Neuronal stem cell (in vitro differentiated cells): ENCODE data around the gene NAT10. TPM values are rescaled to one million over a fixed set of nuclear protein-coding genes. Genes with fewer than 3 reads are reported as not detected.

Experiments used
- DNase-seq: peaks from one replicate; pipeline ENCODE4 v3.0.0-alpha.2; 2013; ENCODE audit warnings: low spot score
- H2AFZ ChIP-seq: one replicate; pipeline ENCODE4 v1.6.1; 2013; ENCODE audit warnings: mild to moderate bottlenecking, low read length, inconsistent platforms
- H2AK5ac ChIP-seq: 2 replicates; pipeline ENCODE4 v1.6.1; 2013; ENCODE audit warnings: low read depth, mild to moderate bottlenecking, inconsistent platforms, low read length, moderate library complexity, mixed read lengths
- H2BK120ac ChIP-seq: 2 replicates; pipeline ENCODE4 v1.6.1; 2013; ENCODE audit warnings: low read depth, mild to moderate bottlenecking, inconsistent platforms, low read length, moderate library complexity, mixed read lengths
- H2BK12ac ChIP-seq: one replicate; pipeline ENCODE4 v1.6.1; 2013; ENCODE audit warnings: low read length, inconsistent platforms
- H2BK15ac ChIP-seq: 2 replicates; pipeline ENCODE4 v1.6.1; 2013; ENCODE audit warnings: mild to moderate bottlenecking, low read length, inconsistent platforms, mixed read lengths
- H2BK5ac ChIP-seq: one replicate; pipeline ENCODE4 v1.6.1; 2013; ENCODE audit warnings: inconsistent platforms, mild to moderate bottlenecking, low read length, moderate library complexity
- H3K14ac ChIP-seq: one replicate; pipeline ENCODE4 v1.6.1; 2013; ENCODE audit warnings: low read length, inconsistent platforms
- H3K18ac ChIP-seq: 2 replicates; pipeline ENCODE4 v1.6.1; 2013; ENCODE audit warnings: low read length, inconsistent platforms
- H3K23ac ChIP-seq: 2 replicates; pipeline ENCODE4 v1.6.1; 2013; ENCODE audit warnings: low read depth, mild to moderate bottlenecking, mixed read lengths, low read length, inconsistent platforms; ENCODE audit not compliant: poor library complexity
- H3K27ac ChIP-seq: replicated peaks from 3 replicates; pipeline ENCODE4 v1.5.1; 2013; ENCODE audit warnings: low read length, inconsistent platforms
- H3K27me3 ChIP-seq, 3 experiments: 2 replicates each; pipeline ENCODE4 v1.6.1; 2013; ENCODE audit warnings: low read length in 3 of 3, mild to moderate bottlenecking in 2 of 3, inconsistent platforms in 1 of 3, low read depth in 1 of 3, mixed read lengths in 1 of 3, moderate library complexity in 1 of 3; ENCODE audit not compliant: control insufficient read depth in 3 of 3, insufficient read depth in 3 of 3
- H3K36me3 ChIP-seq, 2 donors: replicated peaks in 1 of 2; 2 replicates each; pipeline ENCODE4 v1.6.1; 2013; ENCODE audit warnings: low read length in 2 of 2; ENCODE audit not compliant: control insufficient read depth in 2 of 2, insufficient read depth in 2 of 2
- H3K4ac ChIP-seq: 2 replicates; pipeline ENCODE4 v1.6.1; 2013; ENCODE audit warnings: inconsistent platforms, mild to moderate bottlenecking, low read length, moderate library complexity
- H3K4me1 ChIP-seq, 2 donors: 1 replicate in 1 of 2; 2 replicates in 1 of 2; pipeline ENCODE4 v1.6.1; 2013; ENCODE audit warnings: low read length in 2 of 2, low read depth in 1 of 2; ENCODE audit not compliant: control insufficient read depth in 2 of 2, insufficient read depth in 1 of 2
- H3K4me2 ChIP-seq: one replicate; pipeline ENCODE4 v1.6.1; 2013; ENCODE audit warnings: mild to moderate bottlenecking, low read length, inconsistent platforms; ENCODE audit not compliant: insufficient read depth, poor library complexity, severe bottlenecking
- H3K4me3 ChIP-seq, 2 donors: 2 replicates each; pipeline ENCODE4 v1.5.1; 2013; ENCODE audit warnings: low read length in 2 of 2, mild to moderate bottlenecking in 2 of 2, inconsistent platforms in 1 of 2, moderate library complexity in 1 of 2
- H3K79me1 ChIP-seq: one replicate; pipeline ENCODE4 v1.6.1; 2013; ENCODE audit warnings: low read depth, mild to moderate bottlenecking, inconsistent platforms, low read length, moderate library complexity
- H3K9ac ChIP-seq: one replicate; pipeline ENCODE4 v1.6.1; 2013; ENCODE audit warnings: mild to moderate bottlenecking, low read depth, low read length, inconsistent platforms; ENCODE audit not compliant: poor library complexity
- H3K9me3 ChIP-seq, 2 donors: replicated peaks in 1 of 2; 2 replicates each; pipeline versions ENCODE3 to v1.6.1; 2013; ENCODE audit warnings: low read length in 2 of 2, mild to moderate bottlenecking in 2 of 2, inconsistent platforms in 1 of 2, low read depth in 1 of 2, mixed read lengths in 1 of 2, moderate library complexity in 1 of 2; ENCODE audit not compliant: control insufficient read depth in 2 of 2, insufficient read depth in 1 of 2
- H4K8ac ChIP-seq: one replicate; pipeline ENCODE4 v1.6.1; 2013; ENCODE audit warnings: low read depth, mild to moderate bottlenecking, inconsistent platforms, low read length, moderate library complexity
- H4K91ac ChIP-seq: one replicate; pipeline ENCODE4 v1.6.1; 2013; ENCODE audit warnings: low read length, low read depth, mild to moderate bottlenecking, inconsistent platforms; ENCODE audit not compliant: poor library complexity
- WGBS, 2 donors: extraction: QIAGEN DNeasy Blood & Tissue Kit; methylation state at CpG; one replicate each; pipeline ENCODE4 v1.1.7; 2013; ENCODE audit warnings: missing lambda C conversion rate in 2 of 2, mixed read lengths in 1 of 2; ENCODE audit not compliant: insufficient read length in 2 of 2, insufficient replicate concordance in 1 of 2; ENCODE audit errors: extremely low coverage in 2 of 2; 5-methylcytosine and 5-hydroxymethylcytosine counted together
- small RNA-seq: library from polyadenylated mRNA; stranded (forward); fragments of <200 nt; extraction: miRNeasy Mini kit (QIAGEN cat#:217004); gene quantifications from one replicate; pipeline ENCODE3, GENCODE V24; 2013; ENCODE audit not compliant: insufficient read depth

Gene NAT10

DNA sequence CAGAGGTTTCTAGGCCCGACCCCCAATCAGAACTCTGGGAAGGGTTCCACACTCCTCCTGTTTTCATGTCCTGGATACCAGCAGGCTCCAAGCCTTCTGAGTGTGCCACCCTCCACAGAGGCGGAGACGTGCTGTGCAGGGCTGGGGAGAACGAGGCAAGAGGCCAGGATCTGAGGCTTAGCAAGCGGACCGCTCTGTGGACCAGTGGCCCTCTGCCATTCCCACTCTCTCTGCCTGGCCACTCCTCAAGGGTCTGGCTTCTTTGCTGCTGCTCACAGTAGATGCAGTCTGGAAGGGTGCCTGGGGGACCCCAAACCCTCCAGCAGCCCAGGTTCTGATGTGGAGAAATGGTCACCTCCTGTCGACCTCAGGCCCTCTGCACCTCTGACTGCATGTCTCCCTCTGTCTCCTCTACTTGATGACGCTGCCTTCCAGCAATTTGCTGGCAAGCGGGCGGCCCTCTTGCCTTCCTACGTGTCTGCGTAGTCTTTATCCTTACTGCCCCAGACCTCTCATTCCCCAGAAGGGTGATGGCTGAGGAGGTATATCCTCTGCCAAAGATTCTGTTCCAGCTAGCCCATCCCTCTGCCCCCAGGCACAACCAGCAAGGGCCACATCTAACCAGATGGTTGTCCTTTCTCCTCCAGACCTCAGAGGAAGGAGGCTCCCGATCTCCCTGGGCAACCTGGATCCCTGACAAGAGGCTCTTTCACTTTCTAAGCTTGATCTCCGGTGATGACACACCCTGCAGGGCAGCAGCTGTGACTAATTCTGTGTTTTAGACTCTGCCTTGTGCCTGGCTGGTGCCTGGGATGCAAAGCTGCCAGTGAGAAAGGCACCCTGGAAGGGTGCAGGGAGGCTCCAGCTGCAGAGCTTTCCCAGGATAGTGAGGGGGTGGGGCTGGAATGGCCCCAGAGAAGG, 87.3 kb downstream of the NAT10 start:
- H3K4ac ChIP-seq, result no peak overlapping the region
- H3K9me3 ChIP-seq, result no peaks in the 10 kb centered on the region
- H3K79me1 ChIP-seq, result no peaks in the 10 kb centered on the region
- H3K4me2 ChIP-seq, result no peak overlapping the region
- peaks cover 0 to 18% of the 10 kb centered on the region in 2 donors for H3K36me3 ChIP-seq
- H3K14ac ChIP-seq, result peak overlapping the region; percentile 3
- H3K23ac ChIP-seq, result no peak overlapping the region
- peak overlapping the region; percentile 79 for H3K18ac ChIP-seq
- H2AFZ ChIP-seq, result peak overlapping the region; percentile 11
- peak overlapping the region; percentile 7 for H3K9ac ChIP-seq
- H2AK5ac ChIP-seq, result peak overlapping the region; percentile 44
- DNase-seq, result no peak
- peak overlapping the region; percentile 70 for H2BK5ac ChIP-seq
- H3K27ac ChIP-seq, result no peak overlapping the region
- no peak overlapping the region for H3K4me3 ChIP-seq
- H3K27me3 ChIP-seq, result no peaks in the 10 kb centered on the region
- H4K91ac ChIP-seq, result no peak overlapping the region
- peak overlapping the region; percentile 85 for H4K8ac ChIP-seq
- peaks cover 24 to 26% of the 10 kb centered on the region in 2 donors for H3K4me1 ChIP-seq
- no CpG with 5 or more reads among the region's 14 CpGs for WGBS, 2 donors
- no peak overlapping the region for H2BK120ac ChIP-seq
- peak overlapping the region; percentile 78 for H2BK15ac ChIP-seq
- peak overlapping the region; percentile 87 for H2BK12ac ChIP-seq

DNA sequence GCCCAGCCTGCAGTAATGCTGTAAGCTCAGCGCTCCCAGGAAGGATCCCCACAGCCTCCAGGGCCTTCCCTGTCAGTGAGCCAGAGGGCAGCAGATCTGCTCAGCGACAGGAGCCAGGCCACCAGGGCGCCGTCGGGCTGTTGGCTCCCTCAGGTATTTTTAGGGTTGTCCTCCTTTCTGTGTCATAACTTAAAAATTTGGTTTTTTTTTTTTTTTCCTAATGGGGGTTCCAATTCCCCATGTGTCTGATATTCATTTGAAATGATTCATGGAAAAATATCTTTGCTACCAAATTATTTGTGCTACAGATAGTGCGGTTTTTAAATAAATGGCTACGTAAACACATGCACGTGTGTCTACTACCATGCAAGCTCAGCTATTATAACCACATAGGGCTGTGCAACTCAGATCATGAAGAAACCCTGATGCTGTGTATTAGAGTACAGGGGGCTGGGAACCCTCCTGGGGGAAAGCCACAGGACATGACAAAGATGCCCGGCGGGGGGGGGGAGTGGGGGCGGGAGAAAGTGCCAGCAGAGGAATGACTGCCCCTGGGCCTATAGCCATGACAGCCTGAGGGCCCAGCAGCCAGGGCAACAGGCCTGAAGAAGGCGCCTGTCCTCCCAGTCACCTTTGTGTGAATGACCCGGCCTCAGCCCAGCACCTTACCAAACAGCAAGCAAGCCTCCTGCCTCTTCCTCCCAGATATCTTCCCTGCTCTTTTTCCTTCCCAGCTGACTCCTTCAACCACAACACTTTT, 89.3 kb downstream of the NAT10 start:
- H3K4me2 ChIP-seq, result no peak overlapping the region
- no peak overlapping the region for H3K9ac ChIP-seq
- peaks cover 14 to 17% of the 10 kb centered on the region in 2 donors for H3K4me1 ChIP-seq
- H2BK15ac ChIP-seq, result no peak overlapping the region
- no peak overlapping the region for H4K8ac ChIP-seq
- no peak overlapping the region for H2AFZ ChIP-seq
- H3K9me3 ChIP-seq, result no peaks in the 10 kb centered on the region
- H3K27ac ChIP-seq, result no peak overlapping the region
- H2BK5ac ChIP-seq, result no peak overlapping the region
- no peak for DNase-seq
- peaks cover 0 to 18% of the 10 kb centered on the region in 2 donors for H3K36me3 ChIP-seq
- no peak overlapping the region for H2BK120ac ChIP-seq
- H2BK12ac ChIP-seq, result no peak overlapping the region
- no peaks in the 10 kb centered on the region for H3K27me3 ChIP-seq
- peak overlapping the region; percentile 27 for H2AK5ac ChIP-seq
- peak overlapping the region; percentile 7 for H4K91ac ChIP-seq
- WGBS, 2 donors, result no CpG with 5 or more reads among the region's 13 CpGs
- no peak overlapping the region for H3K4me3 ChIP-seq
- H3K4ac ChIP-seq, result no peak overlapping the region
- H3K18ac ChIP-seq, result peak overlapping the region; percentile 49
- no peak overlapping the region for H3K23ac ChIP-seq
- H3K14ac ChIP-seq, result peak overlapping the region; percentile 13
- no peaks in the 10 kb centered on the region for H3K79me1 ChIP-seq

Small RNA genes lying within 50 kb of the gene (small RNA-seq; reads per million reads assigned to genes)
- not detected for gene RF00019
